ENCODE data around the gene SLC29A4.
"Not testable (repeated sequence)": the region's sequence is repeated elsewhere in the genome, so short reads cannot be mapped to it uniquely, and the experiment has no call there.

SLC29A4 gene

GRCh38 chr7:5302577-5302976 is 19.8 kb downstream of the SLC29A4 start:
- no peak for DNase-seq
- no peak for TF ChIP-seq CTCF (IDR thresholded peaks at IDR 0.05; ENCODE audit: low read depth, low read length)
- H3K4me3 ChIP-seq (ENCODE audit: low read depth, low read length) = no peak overlapping the region
- H3K27me3 ChIP-seq = no peaks in the 10 kb centered on the region
- H3K4me1 ChIP-seq = no peaks in the 10 kb centered on the region
- no peaks in the 10 kb centered on the region for H3K9me3 ChIP-seq
- H3K36me3 ChIP-seq = no peaks in the 10 kb centered on the region

GRCh38 chr7:5303061-5303460 is 20.3 kb downstream of the SLC29A4 start:
- no peaks in the 10 kb centered on the region for H3K36me3 ChIP-seq
- no peak for DNase-seq
- TF ChIP-seq CTCF (IDR thresholded peaks at IDR 0.05; ENCODE audit: low read depth, low read length) = no peak
- H3K27me3 ChIP-seq = no peaks in the 10 kb centered on the region
- no peak overlapping the region for H3K4me3 ChIP-seq (ENCODE audit: low read depth, low read length)
- no peaks in the 10 kb centered on the region for H3K4me1 ChIP-seq
- no peaks in the 10 kb centered on the region for H3K9me3 ChIP-seq

- Histone ChIP-seq H3K36me3 (no peaks in the 10 kb centered on the region), H3K4me3 (ENCODE audit: low read depth, low read length) (no peak overlapping the region), H3K27me3 (no peaks in the 10 kb centered on the region), H3K4me1 (no peaks in the 10 kb centered on the region), H3K9me3 (no peaks in the 10 kb centered on the region)
- no peak for TF ChIP-seq CTCF (IDR thresholded peaks at IDR 0.05; ENCODE audit: low read depth, low read length)
- DNase-seq = no peak
These were observed 21.1 kb downstream of the SLC29A4 start for GRCh38 chr7:5303591-5304505.

GRCh38 chr7:5305050-5305449 is 22.3 kb downstream of the SLC29A4 start:
- not testable (repeated sequence) for H3K27me3 ChIP-seq; H3K36me3 ChIP-seq; H3K4me3 ChIP-seq (ENCODE audit: low read depth, low read length); DNase-seq; H3K9me3 ChIP-seq; H3K4me1 ChIP-seq

GRCh38 chr7:5307221-5308142 is 24.7 kb downstream of the SLC29A4 start:
- H3K4me3 ChIP-seq (ENCODE audit: low read depth, low read length); H3K9me3 ChIP-seq; H3K36me3 ChIP-seq; H3K27me3 ChIP-seq; DNase-seq; H3K4me1 ChIP-seq: not testable (repeated sequence)

GRCh38 chr7:5309146-5309545 is 26.4 kb downstream of the SLC29A4 start:
- no peak overlapping the region for H3K4me3 ChIP-seq (ENCODE audit: low read depth, low read length)
- DNase-seq = no peak
- H3K4me1 ChIP-seq = no peaks in the 10 kb centered on the region
- no peaks in the 10 kb centered on the region for H3K27me3 ChIP-seq
- no peaks in the 10 kb centered on the region for H3K9me3 ChIP-seq
- no peak for TF ChIP-seq CTCF (IDR thresholded peaks at IDR 0.05; ENCODE audit: low read depth, low read length)
- H3K36me3 ChIP-seq = no peaks in the 10 kb centered on the region

Data from BE2C (cell line).